Body of pancreas (tissue), 4 donors: ENCODE data around the gene ENAH. TPM values are rescaled to one million over a fixed set of nuclear protein-coding genes. Genes with fewer than 3 reads are reported as not detected.

Source experiments
- ATAC-seq: fragments of 150-250 bp; one replicate; pipeline ENCODE4 v1.9.1; 2016
- DNase-seq, 4 donors: peaks; one replicate each; pipeline ENCODE4 v3.0.0-alpha.2; 2019
- H3K27ac ChIP-seq, 4 donors: fragments of 200-600 bp; sonication (generic); 1 replicate in 3 of 4; 2 replicates in 1 of 4; pipeline versions ENCODE4 v1.5.1 to v1.6.1; 2016 to 2019; ENCODE audit warnings: mild to moderate bottlenecking in 1 of 4, mixed read lengths in 1 of 4, moderate library complexity in 1 of 4
- H3K27me3 ChIP-seq, 2 donors: fragments of 200-600 bp; sonication (generic); one replicate each; pipeline ENCODE4 v1.6.0; 2016; ENCODE audit warnings: mild to moderate bottlenecking in 1 of 2
- H3K36me3 ChIP-seq, 2 donors: fragments of 200-600 bp; sonication (generic); replicated peaks in 1 of 2; 2 replicates each; pipeline ENCODE4 v1.5.1; 2016; ENCODE audit warnings: low read depth in 2 of 2; ENCODE audit not compliant: insufficient read depth in 1 of 2
- H3K4me1 ChIP-seq: fragments of 200-600 bp; sonication (generic); one replicate; pipeline ENCODE4 v1.6.0; 2016
- H3K4me3 ChIP-seq, 2 donors: fragments of 200-600 bp; sonication (generic); 1 replicate in 1 of 2; 2 replicates in 1 of 2; pipeline ENCODE4 v1.5.1; 2016 to 2019
- H3K9me3 ChIP-seq, 3 donors: fragments of 200-600 bp; sonication (generic); 1 replicate in 2 of 3; 2 replicates in 1 of 3; pipeline ENCODE4 v1.5.1; 2016
- POLR2A ChIP-seq, 3 donors: fragments of 450-650 bp; IDR thresholded peaks; one replicate each; pipeline ENCODE4 v1.6.1; 2016; ENCODE audit warnings: antibody characterized with exemption in 3 of 3, mild to moderate bottlenecking in 2 of 3
- WGBS, 2 donors: methylation state at CpG; one replicate each; pipeline ENCODE4 v1.1.5; 2017; 5-methylcytosine and 5-hydroxymethylcytosine counted together
- intact Hi-C: fragments of 100-400 bp; cut with DNase I; formaldehyde crosslinking; loops from one replicate; pipeline ENCODE4 v1.15.1; 2023
- total RNA-seq, 2 donors: library from RNA; depleted of rRNA; stranded (reverse); fragments of >200 nt; gene quantifications; one replicate each; pipeline ENCODE4 v1.1.0, GENCODE V29; 2016
- TF ChIP-seq, protein P1 (sequence below), 7 experiments: fragments of 450-650 bp in 4 of 7; fragments of 200-600 bp in 3 of 7; sonication (generic) in 3 of 7; IDR thresholded peaks; one replicate each; pipeline ENCODE4 v1.5.1; 2016 to 2019; ENCODE audit warnings: antibody characterized with exemption in 7 of 7

Gene ENAH
- total RNA-seq, 2 donors from 2014 or later: 21.1 to 28.8 TPM

DNA sequence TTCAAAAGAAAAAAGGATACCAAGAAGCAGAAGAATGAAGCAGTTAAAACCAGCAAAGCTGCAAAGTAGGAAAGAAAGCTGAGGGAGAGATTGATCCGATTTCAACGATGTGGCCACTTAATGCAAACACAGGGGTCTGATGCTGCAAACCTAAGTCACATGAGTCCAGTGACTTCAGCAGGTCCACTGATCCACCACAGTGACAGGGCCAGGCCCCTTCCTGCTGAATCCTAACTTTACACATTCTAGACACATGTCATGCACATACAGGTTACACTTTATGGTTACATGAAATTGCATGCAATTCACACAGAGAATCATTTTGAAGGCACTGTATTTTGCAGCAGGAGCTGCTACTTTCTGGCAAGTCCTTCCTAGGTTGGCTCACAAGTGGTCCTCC lies 166.1 kb downstream of the ENAH start:
- 77 to 79% methylated on average over 2 of the region's 2 CpGs for WGBS, 2 donors

DNA sequence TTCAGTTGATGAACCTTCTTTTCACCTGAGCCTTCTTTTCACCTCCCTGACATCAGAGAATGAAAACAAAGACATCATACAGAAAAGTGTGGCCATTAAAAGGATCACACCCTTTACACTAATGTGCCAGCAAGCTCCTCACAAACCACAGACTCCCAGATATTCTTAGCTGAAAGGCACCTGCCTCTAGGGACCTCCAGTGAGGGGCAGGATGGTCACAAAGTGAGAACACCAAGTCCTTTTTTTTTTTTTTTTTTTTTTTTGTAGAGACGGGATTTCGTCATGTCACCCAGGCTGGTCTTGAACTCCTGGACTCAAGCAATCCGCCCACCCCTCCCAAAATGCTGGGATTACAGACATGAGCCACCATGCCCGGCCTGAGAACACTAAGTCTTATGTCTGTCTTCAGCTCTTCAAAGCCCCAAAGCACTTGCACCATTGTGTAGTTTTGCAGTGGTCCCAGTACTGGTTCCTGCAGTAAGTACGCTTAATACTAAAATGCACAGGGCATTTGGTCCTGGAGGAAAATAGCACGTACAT lies 166.9 kb downstream of the ENAH start:
- Histone ChIP-seq H3K27ac (no peak overlapping the region), H3K4me3 (no peak overlapping the region), H3K4me1 (peaks cover 5% of the 10 kb centered on the region), H3K36me3 (no peaks in the 10 kb centered on the region), H3K27me3 (no peaks in the 10 kb centered on the region), H3K9me3 (no peaks in the 10 kb centered on the region)
- TF ChIP-seq, protein P1, sequence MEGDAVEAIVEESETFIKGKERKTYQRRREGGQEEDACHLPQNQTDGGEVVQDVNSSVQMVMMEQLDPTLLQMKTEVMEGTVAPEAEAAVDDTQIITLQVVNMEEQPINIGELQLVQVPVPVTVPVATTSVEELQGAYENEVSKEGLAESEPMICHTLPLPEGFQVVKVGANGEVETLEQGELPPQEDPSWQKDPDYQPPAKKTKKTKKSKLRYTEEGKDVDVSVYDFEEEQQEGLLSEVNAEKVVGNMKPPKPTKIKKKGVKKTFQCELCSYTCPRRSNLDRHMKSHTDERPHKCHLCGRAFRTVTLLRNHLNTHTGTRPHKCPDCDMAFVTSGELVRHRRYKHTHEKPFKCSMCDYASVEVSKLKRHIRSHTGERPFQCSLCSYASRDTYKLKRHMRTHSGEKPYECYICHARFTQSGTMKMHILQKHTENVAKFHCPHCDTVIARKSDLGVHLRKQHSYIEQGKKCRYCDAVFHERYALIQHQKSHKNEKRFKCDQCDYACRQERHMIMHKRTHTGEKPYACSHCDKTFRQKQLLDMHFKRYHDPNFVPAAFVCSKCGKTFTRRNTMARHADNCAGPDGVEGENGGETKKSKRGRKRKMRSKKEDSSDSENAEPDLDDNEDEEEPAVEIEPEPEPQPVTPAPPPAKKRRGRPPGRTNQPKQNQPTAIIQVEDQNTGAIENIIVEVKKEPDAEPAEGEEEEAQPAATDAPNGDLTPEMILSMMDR (IDR thresholded peaks at IDR 0.05): no peak
- no peak for TF ChIP-seq POLR2A (IDR thresholded peaks at IDR 0.05)
- no peak for DNase-seq
- ATAC-seq: no peak
- WGBS, 2 donors: 91 to 92% methylated on average over 6 of the region's 6 CpGs
- intact Hi-C loops: loop anchor here (10.0 kb wide), 1 partner anchor 279 kb away; no protein-coding TSS in a partner anchor

More for the DNA sequence above, 166.1 kb downstream of the ENAH start:
- Histone ChIP-seq H3K9me3 (no peaks in the 10 kb centered on the region), H3K36me3 (no peaks in the 10 kb centered on the region), H3K4me3 (no peak overlapping the region), H3K4me1 (no peaks in the 10 kb centered on the region), H3K27me3 (no peaks in the 10 kb centered on the region), H3K27ac (no peak overlapping the region)
- intact Hi-C loops: loop anchor here (10.0 kb wide), 1 partner anchor 278 kb away; no protein-coding TSS in a partner anchor
- DNase-seq (no peak), ATAC-seq (no peak)
- TF ChIP-seq, protein P1 (IDR thresholded peaks at IDR 0.05): no peak
- no peak for TF ChIP-seq POLR2A (IDR thresholded peaks at IDR 0.05)

DNA sequence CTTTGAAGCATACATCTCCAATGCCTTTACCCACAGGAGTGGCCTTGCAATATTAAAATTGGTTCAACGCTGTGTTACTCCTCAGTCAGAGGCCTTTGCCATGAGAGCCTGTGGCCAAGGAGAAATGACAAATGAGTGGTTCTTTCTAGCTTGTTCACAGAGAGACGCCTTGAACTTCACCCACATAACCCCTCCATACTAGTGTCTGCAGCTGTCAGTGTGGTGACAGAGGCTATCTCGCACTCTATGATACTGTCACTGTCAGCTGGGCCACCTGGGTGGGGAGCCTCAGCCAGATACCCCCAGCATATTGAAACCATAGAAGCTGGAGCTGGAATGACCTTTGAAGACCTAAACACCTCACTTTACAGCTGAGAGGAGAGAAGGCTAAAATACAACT lies 167.7 kb downstream of the ENAH start:
- no peaks in the 10 kb centered on the region for H3K9me3 ChIP-seq
- TF ChIP-seq, protein P1 (IDR thresholded peaks at IDR 0.05): no peak
- TF ChIP-seq POLR2A (IDR thresholded peaks at IDR 0.05): no peak
- H3K27me3 ChIP-seq: no peaks in the 10 kb centered on the region
- H3K4me3 ChIP-seq: no peak overlapping the region
- intact Hi-C loops: loop anchor here (10.0 kb wide), 1 partner anchor 280 kb away; no protein-coding TSS in a partner anchor
- no peaks in the 10 kb centered on the region for H3K36me3 ChIP-seq
- no peak overlapping the region for H3K27ac ChIP-seq
- peaks cover 9% of the 10 kb centered on the region for H3K4me1 ChIP-seq
- DNase-seq: no peak
- ATAC-seq: no peak
- WGBS, 2 donors: 65 to 86% methylated on average over 3 of the region's 3 CpGs

DNA sequence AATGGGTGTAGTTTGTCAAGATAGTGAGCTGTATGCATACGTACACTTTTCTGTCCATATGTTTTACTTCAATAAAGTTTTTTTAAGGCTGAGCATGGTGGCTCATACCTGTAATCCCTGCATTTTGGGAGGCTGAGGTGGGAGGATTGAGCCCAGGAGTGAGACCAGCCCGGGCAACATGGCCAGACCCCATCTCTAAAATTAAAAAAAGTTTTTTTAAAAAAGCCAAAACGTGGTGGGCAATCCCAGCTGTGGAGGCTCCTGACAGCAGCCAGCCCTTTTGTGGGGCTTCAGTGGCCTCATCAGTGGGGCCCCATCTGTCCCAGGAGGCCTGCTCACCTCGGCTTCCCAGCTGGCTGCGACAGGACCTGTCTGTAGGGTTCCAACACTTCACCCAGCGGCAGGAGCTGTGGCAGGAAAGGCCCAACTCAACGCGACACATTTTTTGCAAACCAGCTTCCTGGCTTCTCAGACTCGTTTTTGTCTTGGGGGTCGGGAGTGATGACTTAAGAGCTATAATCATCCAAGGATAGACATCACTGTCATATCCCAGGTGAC lies 168.2 kb downstream of the ENAH start:
- intact Hi-C loops: loop anchor here (5.0 to 10.0 kb wide), 2 partner anchors 280 to 618 kb away; no protein-coding TSS in a partner anchor
- no peaks in the 10 kb centered on the region for H3K9me3 ChIP-seq
- no peak overlapping the region for H3K27ac ChIP-seq
- TF ChIP-seq, protein P1 (IDR thresholded peaks at IDR 0.05): no peak
- TF ChIP-seq POLR2A (IDR thresholded peaks at IDR 0.05): no peak
- ATAC-seq (no peak), DNase-seq (no peak)
- peaks cover 9% of the 10 kb centered on the region for H3K4me1 ChIP-seq
- H3K27me3 ChIP-seq: no peaks in the 10 kb centered on the region
- no peaks in the 10 kb centered on the region for H3K36me3 ChIP-seq
- no peak overlapping the region for H3K4me3 ChIP-seq
- 65 to 71% methylated on average over 10 of the region's 10 CpGs for WGBS, 2 donors
